HEK293T (cell line): ENCODE measurements around the gene HS3ST4.

ENCODE experiments used
- CTCF ChIA-PET: fragments of 350-600 bp; formaldehyde crosslinking; extraction: SDS; loops from one replicate; lab custom pipeline; 2021; ENCODE audit warnings: antibody characterized with exemption, inconsistent platforms; lab: Yijun Ruan, JAX
- POLR2A ChIA-PET: fragments of 350-600 bp; formaldehyde crosslinking; extraction: SDS; loops from one replicate; lab custom pipeline; 2020; ENCODE audit warnings: antibody characterized with exemption, inconsistent platforms; lab: Yijun Ruan, JAX
- DNase-seq: peaks from one replicate; pipeline ENCODE4 v3.0.0; 2012; ENCODE audit warnings: mixed read lengths; ENCODE audit errors: extremely low spot score
- ARNT ChIP-seq: fragments of 450-650 bp; IDR thresholded peaks from 2 replicates; pipeline ENCODE4 v1.6.1; 2017; ENCODE audit warnings: mild to moderate bottlenecking
- BHLHE40 ChIP-seq: fragments of 450-650 bp; IDR thresholded peaks from 2 replicates; pipeline ENCODE4 v1.6.1; 2016; ENCODE audit warnings: mild to moderate bottlenecking, moderate library complexity, borderline replicate concordance
- CTBP1 ChIP-seq: fragments of 450-650 bp; IDR thresholded peaks from 2 replicates; pipeline ENCODE4 v1.6.1; 2016; ENCODE audit warnings: borderline replicate concordance
- ELF4 ChIP-seq: fragments of 450-650 bp; IDR thresholded peaks from 2 replicates; pipeline ENCODE4 v1.6.1; 2017; ENCODE audit warnings: antibody characterized with exemption
- FOXA1 ChIP-seq: fragments of 450-650 bp; IDR thresholded peaks from 2 replicates; pipeline ENCODE4 v1.6.1; 2016; ENCODE audit warnings: mild to moderate bottlenecking
- FOXK2 ChIP-seq: fragments of 450-650 bp; IDR thresholded peaks from 2 replicates; pipeline ENCODE4 v1.6.1; 2016; ENCODE audit warnings: mild to moderate bottlenecking
- FOXM1 ChIP-seq: fragments of 450-650 bp; IDR thresholded peaks from 2 replicates; pipeline ENCODE4 v1.6.1; 2017; ENCODE audit warnings: mild to moderate bottlenecking, borderline replicate concordance
- HDGF ChIP-seq: fragments of 450-650 bp; IDR thresholded peaks from 2 replicates; pipeline ENCODE4 v1.6.1; 2017; ENCODE audit warnings: antibody characterized with exemption, borderline replicate concordance
- L3MBTL2 ChIP-seq: fragments of 450-650 bp; conservative IDR thresholded peaks from 2 replicates; pipeline ENCODE4 v1.6.1; 2016; ENCODE audit warnings: mild to moderate bottlenecking
- LEF1 ChIP-seq: fragments of 450-650 bp; IDR thresholded peaks from 2 replicates; pipeline ENCODE4 v1.6.1; 2017; ENCODE audit warnings: mild to moderate bottlenecking, borderline replicate concordance
- NFRKB ChIP-seq: fragments of 450-650 bp; IDR thresholded peaks from 2 replicates; pipeline ENCODE4 v1.6.1; 2016; ENCODE audit warnings: mild to moderate bottlenecking, moderate library complexity
- PKNOX1 ChIP-seq: fragments of 450-650 bp; IDR thresholded peaks from 2 replicates; pipeline ENCODE4 v1.6.1; 2016
- SP1 ChIP-seq: fragments of 450-650 bp; IDR thresholded peaks from 2 replicates; pipeline ENCODE4 v1.6.1; 2017
- SUZ12 ChIP-seq: fragments of 450-650 bp; IDR thresholded peaks from 2 replicates; pipeline ENCODE4 v1.6.1; 2016; ENCODE audit warnings: mild to moderate bottlenecking
- TARDBP ChIP-seq: fragments of 450-650 bp; IDR thresholded peaks from 2 replicates; pipeline ENCODE4 v1.6.1; 2016
- ZNF384 ChIP-seq: fragments of 450-650 bp; IDR thresholded peaks from 2 replicates; pipeline ENCODE4 v1.6.1; 2016

The HS3ST4 gene

GRCh38 chr16:25996052-25996451 lies 304.3 kb downstream of the HS3ST4 start:
- POLR2A ChIA-PET: no interaction called here
- CTCF ChIA-PET: no interaction called here
- TF ChIP-seq FOXM1: no peak
- no peak for TF ChIP-seq TARDBP
- no peak for TF ChIP-seq ELF4
- no peak for TF ChIP-seq FOXK2
- TF ChIP-seq FOXA1: no peak
- DNase-seq: no peak

GRCh38 chr16:26005336-26005735 lies 313.6 kb downstream of the HS3ST4 start:
- CTCF ChIA-PET: no interaction called here
- POLR2A ChIA-PET: no interaction called here
- DNase-seq: no peak
- TF ChIP-seq SP1 (no peak), HDGF (no peak), ARNT (no peak), NFRKB (no peak), SUZ12 (no peak), CTBP1 (no peak), PKNOX1 (no peak), ZNF384 (no peak), BHLHE40 (no peak), LEF1 (no peak), TARDBP (no peak), FOXK2 (no peak), L3MBTL2 (no peak), FOXM1 (no peak), ELF4 (no peak), FOXA1 (no peak)

- DNase-seq: no peak
- POLR2A ChIA-PET: no interaction called here
- TF ChIP-seq LEF1 (no peak), PKNOX1 (no peak), FOXK2 (no peak), L3MBTL2 (no peak), BHLHE40 (no peak), TARDBP (no peak), NFRKB (no peak), ZNF384 (no peak), FOXM1 (no peak), ARNT (no peak), SUZ12 (no peak), FOXA1 (no peak), ELF4 (no peak), CTBP1 (no peak), SP1 (no peak), HDGF (no peak)
- CTCF ChIA-PET: no interaction called here
These were observed 320.6 kb downstream of the HS3ST4 start for GRCh38 chr16:26012376-26012775.

GRCh38 chr16:26015776-26016175 lies 324.0 kb downstream of the HS3ST4 start:
- no peak for TF ChIP-seq TARDBP
- ChIA-PET POLR2A (no interaction called here), CTCF (no interaction called here)
- DNase-seq: no peak

GRCh38 chr16:26016989-26017388 lies 325.2 kb downstream of the HS3ST4 start:
- TF ChIP-seq CTBP1 (no peak), TARDBP (no peak), ELF4 (no peak), HDGF (no peak), NFRKB (no peak), BHLHE40 (no peak), FOXM1 (no peak), PKNOX1 (no peak), FOXA1 (no peak), SP1 (no peak), ZNF384 (no peak), LEF1 (no peak), L3MBTL2 (no peak)
- POLR2A ChIA-PET: no interaction called here
- no peak for DNase-seq
- CTCF ChIA-PET: no interaction called here

GRCh38 chr16:26019381-26020242 lies 327.9 kb downstream of the HS3ST4 start:
- POLR2A ChIA-PET: no interaction called here
- CTCF ChIA-PET: no interaction called here

More at GRCh38 chr16:26019381-26020242, 327.9 kb downstream of the HS3ST4 start:
- no peak for DNase-seq
- no peak for TF ChIP-seq ZNF384
- TF ChIP-seq L3MBTL2: no peak
- TF ChIP-seq FOXM1: no peak
- no peak for TF ChIP-seq FOXA1
- no peak for TF ChIP-seq SUZ12
- TF ChIP-seq SP1: no peak
- TF ChIP-seq ARNT: no peak
- no peak for TF ChIP-seq CTBP1
- TF ChIP-seq ELF4: no peak
- no peak for TF ChIP-seq FOXK2
- no peak for TF ChIP-seq TARDBP
- no peak for TF ChIP-seq NFRKB
- no peak for TF ChIP-seq BHLHE40
- no peak for TF ChIP-seq LEF1
